Uterus (tissue), 4 donors: ENCODE data around the gene TULP3. TPM values are rescaled to one million over a fixed set of nuclear protein-coding genes. Genes with fewer than 3 reads are reported as not detected.

Experiments used
- DNase-seq, 2 donors: peaks; one replicate each; pipeline ENCODE4 v3.0.0-alpha.2; 2019 to 2020
- H3K27ac ChIP-seq, 2 donors: fragments of 200-600 bp; sonication (generic); 1 replicate in 1 of 2; 2 replicates in 1 of 2; pipeline ENCODE4 v1.5.1; 2016 to 2018
- H3K27me3 ChIP-seq, 2 donors: fragments of 200-600 bp; sonication (generic); one replicate each; pipeline ENCODE4 v1.5.1; 2018 to 2019; ENCODE audit warnings: control low read depth in 1 of 2
- H3K36me3 ChIP-seq, 2 donors: fragments of 200-600 bp; sonication (generic); one replicate each; pipeline ENCODE4 v1.5.1; 2019; ENCODE audit warnings: control low read depth in 1 of 2
- H3K4me1 ChIP-seq, 2 donors: fragments of 200-600 bp; sonication (generic); one replicate each; pipeline ENCODE4 v1.5.1; 2018 to 2019; ENCODE audit warnings: control low read depth in 1 of 2
- H3K4me3 ChIP-seq, 2 donors: fragments of 200-600 bp; sonication (generic); 1 replicate in 1 of 2; 2 replicates in 1 of 2; pipeline ENCODE4 v1.5.1; 2018 to 2019; ENCODE audit warnings: mild to moderate bottlenecking in 1 of 2
- H3K9me3 ChIP-seq, 2 donors: fragments of 200-600 bp; sonication (generic); one replicate each; pipeline ENCODE4 v1.5.1; 2019; ENCODE audit warnings: control low read depth in 1 of 2
- POLR2A ChIP-seq, 2 donors: fragments of 450-650 bp; IDR thresholded peaks; one replicate each; pipeline ENCODE4 v1.6.1; 2016; ENCODE audit warnings: antibody characterized with exemption in 2 of 2, mild to moderate bottlenecking in 1 of 2, moderate library complexity in 1 of 2
- intact Hi-C: fragments of 100-400 bp; cut with DNase I; formaldehyde crosslinking; loops from one replicate; pipeline ENCODE4 v1.15.1; 2023; ENCODE audit warnings: low total_unique reads
- small RNA-seq: library from RNA; depleted of rRNA; stranded (forward); fragments of <200 nt; gene quantifications from one replicate; pipeline ENCODE3, GENCODE V24; 2016
- total RNA-seq, 4 donors: library from RNA; depleted of rRNA in 3 of 4; stranded (reverse); fragments of >200 nt in 3 of 4; gene quantifications; one replicate each; pipeline versions ENCODE4 v1.1.0 to v1.2.4, GENCODE V29; 2014 to 2023
- TF ChIP-seq, protein P1 (sequence below), 4 experiments: fragments of 200-600 bp in 2 of 4; fragments of 450-650 bp in 2 of 4; sonication (generic) in 2 of 4; IDR thresholded peaks; one replicate each; pipeline ENCODE4 v1.5.1; 2016 to 2019; ENCODE audit warnings: antibody characterized with exemption in 4 of 4, mild to moderate bottlenecking in 2 of 4, moderate library complexity in 1 of 4
- donor health status: DM: yes; HTN: yes; CAD: no.

The TULP3 gene
- total RNA-seq, 4 donors from 2014 or later = 7.2 to 38.7 (median 29.4) TPM

DNA sequence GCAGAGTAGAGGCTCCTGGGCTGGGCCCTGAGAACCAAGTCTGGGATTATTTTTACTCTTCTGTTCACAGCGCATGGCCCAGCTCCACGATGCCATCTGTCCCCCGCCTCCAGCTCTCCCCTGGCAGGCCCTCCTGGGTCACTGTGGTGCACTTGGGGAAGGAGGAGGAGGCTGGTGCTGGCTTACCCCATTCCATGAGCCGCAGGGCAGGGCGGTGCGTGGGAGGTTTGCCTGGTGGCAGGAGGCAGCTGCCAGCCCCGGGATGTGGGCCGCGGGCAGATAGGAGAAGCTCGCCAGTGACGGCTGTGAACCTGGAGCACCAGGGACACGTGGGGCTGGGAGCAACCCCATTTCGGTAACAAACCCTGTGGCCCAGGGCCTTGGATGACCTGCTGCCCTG, 91.7 kb downstream of the TULP3 start:
- Histone ChIP-seq H3K27me3 (no peaks in the 10 kb centered on the region), H3K9me3 (no peaks in the 10 kb centered on the region), H3K36me3 (no peaks in the 10 kb centered on the region), H3K4me3 (no peak overlapping the region), H3K4me1 (no peaks in the 10 kb centered on the region), H3K27ac (no peak overlapping the region)
- no peak for DNase-seq
- intact Hi-C loops = no loop called here
- TF ChIP-seq POLR2A (IDR thresholded peaks at IDR 0.05) = no peak
- TF ChIP-seq, protein P1, sequence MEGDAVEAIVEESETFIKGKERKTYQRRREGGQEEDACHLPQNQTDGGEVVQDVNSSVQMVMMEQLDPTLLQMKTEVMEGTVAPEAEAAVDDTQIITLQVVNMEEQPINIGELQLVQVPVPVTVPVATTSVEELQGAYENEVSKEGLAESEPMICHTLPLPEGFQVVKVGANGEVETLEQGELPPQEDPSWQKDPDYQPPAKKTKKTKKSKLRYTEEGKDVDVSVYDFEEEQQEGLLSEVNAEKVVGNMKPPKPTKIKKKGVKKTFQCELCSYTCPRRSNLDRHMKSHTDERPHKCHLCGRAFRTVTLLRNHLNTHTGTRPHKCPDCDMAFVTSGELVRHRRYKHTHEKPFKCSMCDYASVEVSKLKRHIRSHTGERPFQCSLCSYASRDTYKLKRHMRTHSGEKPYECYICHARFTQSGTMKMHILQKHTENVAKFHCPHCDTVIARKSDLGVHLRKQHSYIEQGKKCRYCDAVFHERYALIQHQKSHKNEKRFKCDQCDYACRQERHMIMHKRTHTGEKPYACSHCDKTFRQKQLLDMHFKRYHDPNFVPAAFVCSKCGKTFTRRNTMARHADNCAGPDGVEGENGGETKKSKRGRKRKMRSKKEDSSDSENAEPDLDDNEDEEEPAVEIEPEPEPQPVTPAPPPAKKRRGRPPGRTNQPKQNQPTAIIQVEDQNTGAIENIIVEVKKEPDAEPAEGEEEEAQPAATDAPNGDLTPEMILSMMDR (IDR thresholded peaks at IDR 0.05) = no peak

- Histone ChIP-seq H3K27me3 (no peaks in the 10 kb centered on the region), H3K4me1 (no peaks in the 10 kb centered on the region), H3K27ac (no peak overlapping the region), H3K36me3 (no peaks in the 10 kb centered on the region), H3K4me3 (no peak overlapping the region), H3K9me3 (no peaks in the 10 kb centered on the region)
- no peak for DNase-seq
- intact Hi-C loops = no loop called here
- TF ChIP-seq POLR2A (IDR thresholded peaks at IDR 0.05) = no peak
- TF ChIP-seq, protein P1 (IDR thresholded peaks at IDR 0.05) = no peak
Measured at GRCh38 chr12:2984249-2984648, 93.6 kb downstream of the TULP3 start.

DNA sequence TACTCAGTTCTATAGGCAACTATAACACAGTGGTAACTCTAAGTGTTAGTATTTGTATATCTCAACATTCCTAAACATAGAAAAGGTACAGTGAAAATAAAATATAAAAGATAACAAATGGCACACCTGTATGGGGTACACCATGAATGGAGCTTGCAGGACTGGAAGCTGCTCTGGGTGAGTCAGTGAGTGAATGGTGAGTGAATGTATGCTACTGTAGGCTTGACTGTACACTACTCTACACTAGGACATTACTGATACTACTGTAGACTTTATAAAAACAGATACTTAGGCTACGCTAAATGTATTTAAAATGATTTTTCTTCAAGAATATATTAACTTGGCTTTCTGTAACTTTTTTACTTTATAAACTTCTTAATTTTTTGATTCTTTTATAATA, 94.0 kb downstream of the TULP3 start:
- no peak for TF ChIP-seq POLR2A (IDR thresholded peaks at IDR 0.05)
- TF ChIP-seq, protein P1 (IDR thresholded peaks at IDR 0.05) = no peak
- H3K4me3 ChIP-seq = no peak overlapping the region
- DNase-seq = no peak
- no peak overlapping the region for H3K27ac ChIP-seq
- H3K4me1 ChIP-seq = no peaks in the 10 kb centered on the region
- H3K9me3 ChIP-seq = no peaks in the 10 kb centered on the region
- intact Hi-C loops = no loop called here
- no peaks in the 10 kb centered on the region for H3K36me3 ChIP-seq
- H3K27me3 ChIP-seq = no peaks in the 10 kb centered on the region

DNA sequence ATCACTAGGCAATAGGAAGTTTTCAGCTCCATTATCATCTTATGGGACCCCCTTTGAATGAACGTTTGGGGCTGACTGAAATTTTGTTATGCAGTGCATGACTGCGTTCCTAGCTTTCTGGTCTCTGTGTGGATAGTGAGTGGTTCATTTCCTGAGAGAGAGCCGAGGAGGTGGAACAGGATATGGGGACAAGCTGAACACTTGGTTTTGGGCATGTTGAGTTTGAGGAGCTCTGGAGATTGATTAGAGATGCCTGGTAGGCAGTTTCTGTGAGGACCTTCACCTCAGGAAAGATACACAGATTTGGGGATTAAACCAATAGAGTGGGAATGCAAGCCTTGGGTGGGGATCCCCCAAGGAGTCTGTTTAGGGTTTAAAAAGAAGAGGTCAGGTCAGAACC, 96.2 kb downstream of the TULP3 start:
- no peak for DNase-seq
- no peaks in the 10 kb centered on the region for H3K9me3 ChIP-seq
- no peaks in the 10 kb centered on the region for H3K4me1 ChIP-seq
- H3K36me3 ChIP-seq = no peaks in the 10 kb centered on the region
- H3K4me3 ChIP-seq = no peak overlapping the region
- H3K27ac ChIP-seq = no peak overlapping the region
- intact Hi-C loops = no loop called here
- no peaks in the 10 kb centered on the region for H3K27me3 ChIP-seq
- no peak for TF ChIP-seq POLR2A (IDR thresholded peaks at IDR 0.05)
- TF ChIP-seq, protein P1 (IDR thresholded peaks at IDR 0.05) = no peak

DNA sequence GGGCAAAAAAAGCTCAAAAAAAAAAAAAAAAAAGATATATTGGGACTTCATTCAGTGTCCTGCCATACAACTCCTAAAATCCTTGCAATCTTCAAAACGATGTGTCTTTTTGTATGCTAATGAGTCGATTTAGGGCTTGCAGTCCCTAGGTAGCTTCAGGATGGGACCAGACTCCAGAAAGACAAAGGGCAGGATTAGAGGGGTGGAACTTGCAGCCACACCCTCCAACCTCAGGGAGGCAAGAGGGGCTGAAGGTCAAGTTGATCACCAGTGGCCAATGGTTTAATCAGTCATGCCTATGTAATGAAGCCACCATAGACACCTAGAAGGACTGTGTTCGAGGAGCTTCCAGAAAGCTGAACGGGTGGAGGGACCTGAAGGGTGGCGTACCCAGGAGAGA, 97.8 kb downstream of the TULP3 start:
- Histone ChIP-seq H3K27me3 (no peaks in the 10 kb centered on the region), H3K9me3 (no peaks in the 10 kb centered on the region)

More for the DNA sequence above, 97.8 kb downstream of the TULP3 start:
- Histone ChIP-seq H3K4me1 (no peaks in the 10 kb centered on the region), H3K27ac (no peak overlapping the region), H3K36me3 (no peaks in the 10 kb centered on the region), H3K4me3 (no peak overlapping the region)
- TF ChIP-seq POLR2A (IDR thresholded peaks at IDR 0.05) = no peak
- TF ChIP-seq, protein P1 (IDR thresholded peaks at IDR 0.05) = no peak
- intact Hi-C loops = no loop called here
- DNase-seq = no peak

Small RNA genes lying within 50 kb of the gene (small RNA-seq; reads per million reads assigned to genes)
- gene RNU6-1315P = not detected

Other genes starting within 250 kb of the TULP3 start
- gene FKBP4, start 95.9 kb upstream of the TULP3 start, total RNA-seq = 10 to 100 TPM in 3 of 4 donors, 1 to 10 TPM in 1; 8.5 to 59.0 (median 36.7) TPM
- gene ITFG2, start 78.2 kb upstream of the TULP3 start, total RNA-seq = 10 to 100 TPM; 30.5 to 92.6 (median 35.0) TPM
- 10 to 100 TPM in 1 of 4 donors, 1 to 10 TPM in 3; 2.4 to 10.5 (median 7.0) TPM for gene NRIP2, start 55.9 kb upstream of the TULP3 start, total RNA-seq
- gene TEX52, start 33.9 kb upstream of the TULP3 start, total RNA-seq = not detected
- 1 to 10 TPM in 1 of 4 donors, not detected in 3; 9.6 TPM for gene FOXM1, start 13.7 kb upstream of the TULP3 start, total RNA-seq
- gene RHNO1, start 13.7 kb upstream of the TULP3 start, total RNA-seq = 10 to 100 TPM in 3 of 4 donors, 1 to 10 TPM in 1; 1.2 to 26.3 (median 12.4) TPM
- 10 to 100 TPM in 2 of 4 donors, 1 to 10 TPM in 2; 1.3 to 33.8 (median 14.9) TPM for gene TEAD4, start 68.5 kb downstream of the TULP3 start, total RNA-seq
- gene TSPAN9, start 186.5 kb downstream of the TULP3 start, total RNA-seq = 100 to 1,000 TPM in 1 of 4 donors, 10 to 100 TPM in 3; 47.9 to 106 (median 65.1) TPM